Activated CD4-positive, CD25-positive, alpha-beta regulatory T cell treated with anti-CD3 and anti-CD28 coated beads, Interleukin-2, amount 50 U/mL, for 16 hours (primary cell): ENCODE measurements around the gene PIAS4.
A peak's percentile ranks its signal among the peaks of the same experiment; 100 is the strongest.

Experiments
- DNase-seq: peaks from one replicate; pipeline ENCODE4 v3.0.0-alpha.2; 2020; ENCODE audit warnings: low read depth, low spot score

PIAS4 gene

DNA sequence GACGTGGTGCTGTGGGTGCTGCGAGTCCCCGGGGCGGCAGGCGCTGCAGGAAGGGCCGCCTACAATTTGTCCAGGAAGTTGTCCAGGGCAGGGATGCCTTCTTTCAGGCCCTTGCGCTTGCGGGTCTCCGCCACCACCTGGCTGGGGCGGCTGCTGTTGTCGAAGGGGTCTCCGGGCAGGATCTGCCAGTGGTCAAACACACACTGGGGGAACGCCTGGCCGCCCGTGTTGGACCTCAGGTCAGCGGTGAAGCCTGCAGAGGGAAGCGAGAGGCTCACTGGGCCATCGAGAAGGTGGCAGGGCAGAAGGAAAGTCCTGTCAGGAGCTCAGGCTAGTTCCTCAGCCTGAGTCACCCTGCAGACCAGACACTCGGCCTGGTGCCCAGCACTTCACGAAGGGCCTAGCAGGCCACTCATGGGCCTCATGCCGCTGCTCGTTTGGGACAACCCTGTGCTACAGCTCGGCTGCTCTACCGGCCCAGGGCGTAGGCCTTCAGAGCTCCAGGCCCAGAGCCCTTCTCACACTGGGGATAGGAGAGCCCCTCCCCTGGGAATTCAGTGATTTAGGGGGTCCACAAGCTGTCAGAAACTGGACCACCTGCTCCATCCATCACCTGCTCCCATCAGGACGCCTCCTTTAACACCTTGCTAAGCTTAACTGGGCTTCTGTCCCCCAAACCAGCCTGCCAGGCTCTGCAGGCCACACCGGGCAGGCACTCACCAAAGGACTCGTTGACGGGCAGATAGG lies 30.9 kb upstream of the PIAS4 start:
- no peak for DNase-seq

DNA sequence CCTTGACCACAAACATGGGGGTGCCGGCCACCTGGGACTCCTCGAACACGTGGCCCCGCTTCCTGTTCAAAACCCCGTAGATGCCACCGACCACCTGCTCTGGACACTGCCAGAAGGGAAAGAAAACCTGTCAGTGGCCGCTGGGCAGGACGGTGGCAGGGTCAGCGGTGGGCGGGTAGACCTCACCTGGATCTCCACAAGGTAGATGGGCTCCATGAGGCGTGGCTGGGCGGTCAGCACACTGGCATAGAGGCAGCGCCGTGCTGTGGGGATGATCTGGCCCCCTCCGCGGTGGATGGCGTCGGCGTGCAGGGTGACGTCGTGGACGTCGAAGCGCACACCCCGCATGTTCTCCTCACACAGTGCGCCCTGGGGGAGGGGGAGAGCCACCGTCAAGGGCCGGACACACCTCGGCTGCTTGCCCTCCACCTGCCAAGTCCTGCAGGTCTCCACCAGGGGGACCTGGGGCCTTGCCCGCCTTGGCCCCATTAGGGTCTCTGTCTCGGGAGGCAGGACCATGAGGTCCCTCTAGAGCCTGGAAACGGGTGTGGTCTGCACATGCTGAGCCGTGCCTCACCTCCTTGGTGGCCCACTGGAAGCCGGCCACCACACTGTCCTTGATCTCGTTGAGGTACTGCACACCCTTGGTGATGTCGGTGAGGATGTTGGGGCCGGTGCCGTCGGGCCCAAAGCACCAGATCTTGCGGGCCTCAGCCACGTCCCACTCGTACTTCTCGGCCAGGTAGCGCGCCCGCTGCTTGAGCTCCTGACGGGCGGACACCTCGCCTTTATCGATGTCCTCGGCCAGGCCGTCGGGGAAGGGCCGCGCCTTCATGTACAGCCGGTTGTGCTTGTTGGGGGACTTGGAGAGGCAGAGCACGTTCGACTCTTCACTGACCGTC lies 30.0 kb upstream of the PIAS4 start:
- no peak for DNase-seq

DNA sequence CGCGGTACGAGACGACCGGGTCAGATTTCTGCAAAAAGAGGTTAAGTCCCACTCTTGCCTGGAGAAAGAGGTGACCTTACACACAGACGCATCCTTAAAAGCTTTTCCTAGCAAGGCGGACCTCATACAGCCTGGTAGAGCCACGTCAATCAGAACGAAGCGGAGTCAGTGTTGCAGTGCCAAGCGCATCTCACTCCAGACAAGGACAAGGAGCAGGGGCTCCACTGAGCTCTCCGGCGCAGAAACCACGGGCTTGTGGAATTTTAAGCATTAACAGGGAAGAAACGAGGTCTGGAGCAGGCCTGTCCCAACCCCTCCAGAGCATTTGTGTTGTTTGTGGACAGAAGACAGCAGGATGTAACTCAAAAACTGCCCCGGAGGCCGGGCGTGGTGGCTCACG lies 29.4 kb upstream of the PIAS4 start:
- no peak for DNase-seq

DNA sequence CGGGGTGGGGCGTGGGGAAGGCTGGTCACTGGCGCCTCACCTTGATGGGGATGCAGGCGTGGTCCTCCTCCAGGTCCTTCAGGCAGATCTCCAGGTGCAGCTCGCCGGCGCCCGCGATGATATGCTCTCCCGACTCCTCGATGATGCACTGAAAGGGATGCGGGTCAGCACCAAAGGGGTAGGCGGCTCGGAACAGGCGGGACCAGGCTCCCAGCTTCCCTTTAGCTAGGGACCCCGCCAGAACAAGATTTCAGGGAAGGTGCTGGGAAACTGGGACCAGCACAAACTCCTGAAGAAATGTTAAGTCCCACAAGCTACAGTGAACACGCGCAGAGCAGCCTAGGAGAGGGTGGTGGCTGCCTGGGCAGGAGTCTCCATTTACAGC lies 28.3 kb upstream of the PIAS4 start:
- DNase-seq: no peak

DNA sequence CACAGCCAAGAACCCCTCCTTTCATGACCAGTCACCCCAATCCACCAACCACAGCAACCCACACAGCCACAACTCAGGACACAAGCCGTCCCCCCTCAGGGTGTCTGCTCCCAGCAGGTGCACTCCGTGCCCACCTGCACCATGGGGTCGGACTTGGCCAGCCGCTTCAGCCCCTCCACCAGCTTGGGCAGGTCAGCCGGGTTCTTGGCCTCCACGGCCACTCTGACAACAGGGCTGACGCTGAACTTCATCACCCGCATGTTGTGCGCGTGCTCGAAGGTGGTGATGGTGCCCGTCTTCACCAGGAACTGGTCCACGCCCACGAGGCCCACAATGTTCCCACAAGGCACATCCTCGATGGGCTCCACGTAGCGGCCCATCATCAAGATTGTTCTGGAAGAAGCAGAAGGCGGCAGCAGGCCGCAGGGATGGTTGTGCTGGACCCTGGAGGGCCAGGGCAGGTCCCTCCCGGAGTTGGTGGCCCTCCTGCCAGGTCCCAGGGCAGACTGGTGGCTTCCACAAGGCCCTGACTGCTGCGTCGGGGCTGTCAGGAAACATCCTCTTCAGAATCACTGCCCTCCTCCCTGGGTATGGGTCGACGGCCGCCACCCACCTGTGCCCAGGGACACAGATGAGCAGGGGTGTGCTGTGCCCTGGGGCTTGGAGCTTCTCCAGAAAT lies 27.7 kb upstream of the PIAS4 start:
- no peak for DNase-seq

DNA sequence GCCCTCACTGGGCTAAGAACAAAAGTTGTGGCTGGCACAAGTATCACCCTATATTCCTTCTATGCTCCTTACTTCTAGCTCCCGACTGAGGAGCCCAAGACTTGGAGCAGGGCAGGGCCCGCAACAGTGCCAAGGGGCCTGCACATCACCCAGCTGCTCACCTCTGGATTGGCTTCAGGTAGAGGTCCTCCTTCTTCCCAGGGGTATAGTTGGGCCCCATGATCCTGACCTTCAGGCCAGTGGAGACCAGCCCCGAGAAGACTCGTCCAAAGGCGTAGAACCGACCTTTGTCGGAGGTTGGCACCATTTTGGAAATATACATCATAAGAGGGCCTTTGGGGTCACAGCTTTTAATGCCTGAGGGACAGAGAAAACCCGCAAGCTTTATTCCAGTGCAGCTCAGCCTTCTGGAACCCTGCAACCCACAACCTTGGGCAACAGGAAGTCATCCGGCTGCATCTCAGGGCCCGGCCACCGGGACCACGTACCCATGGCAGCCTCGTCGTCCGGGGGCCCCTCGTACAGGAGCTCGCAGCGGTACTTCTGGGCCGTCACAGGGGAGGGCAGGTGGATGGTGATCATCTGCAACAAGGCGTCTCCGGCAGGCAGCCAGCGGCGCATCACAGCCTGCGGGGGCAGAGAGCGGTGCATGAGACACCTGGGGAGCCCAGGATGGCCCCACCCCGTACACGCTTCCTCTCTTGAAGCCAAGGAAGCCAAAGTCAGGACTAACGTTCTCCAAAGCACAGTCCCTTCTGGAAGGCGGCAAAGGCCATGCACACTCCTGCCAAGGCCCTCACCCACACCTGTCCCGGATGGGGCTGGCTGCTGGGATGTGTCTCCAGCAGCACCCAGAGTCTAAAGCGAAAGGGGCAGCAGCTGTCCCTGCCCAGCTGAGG lies 26.9 kb upstream of the PIAS4 start:
- DNase-seq: no peak

DNA sequence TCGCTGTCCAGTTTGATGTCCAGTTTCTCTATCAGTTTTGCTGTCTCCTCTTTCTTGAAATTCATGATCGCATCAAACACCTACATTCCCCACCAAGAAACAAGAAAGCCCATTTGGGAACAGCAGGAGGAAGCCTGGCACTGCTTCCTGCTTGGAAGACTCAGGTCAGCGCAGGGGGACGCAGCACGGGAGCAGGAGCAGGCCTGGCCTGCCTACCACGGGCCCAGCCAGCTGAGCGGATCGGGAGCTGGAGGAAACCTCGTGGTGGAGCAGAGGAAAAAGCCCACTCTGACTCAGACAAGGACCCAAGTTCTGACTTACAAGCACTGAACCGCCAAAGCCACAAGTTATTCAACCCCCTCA lies 26.2 kb upstream of the PIAS4 start:
- no peak for DNase-seq

DNA sequence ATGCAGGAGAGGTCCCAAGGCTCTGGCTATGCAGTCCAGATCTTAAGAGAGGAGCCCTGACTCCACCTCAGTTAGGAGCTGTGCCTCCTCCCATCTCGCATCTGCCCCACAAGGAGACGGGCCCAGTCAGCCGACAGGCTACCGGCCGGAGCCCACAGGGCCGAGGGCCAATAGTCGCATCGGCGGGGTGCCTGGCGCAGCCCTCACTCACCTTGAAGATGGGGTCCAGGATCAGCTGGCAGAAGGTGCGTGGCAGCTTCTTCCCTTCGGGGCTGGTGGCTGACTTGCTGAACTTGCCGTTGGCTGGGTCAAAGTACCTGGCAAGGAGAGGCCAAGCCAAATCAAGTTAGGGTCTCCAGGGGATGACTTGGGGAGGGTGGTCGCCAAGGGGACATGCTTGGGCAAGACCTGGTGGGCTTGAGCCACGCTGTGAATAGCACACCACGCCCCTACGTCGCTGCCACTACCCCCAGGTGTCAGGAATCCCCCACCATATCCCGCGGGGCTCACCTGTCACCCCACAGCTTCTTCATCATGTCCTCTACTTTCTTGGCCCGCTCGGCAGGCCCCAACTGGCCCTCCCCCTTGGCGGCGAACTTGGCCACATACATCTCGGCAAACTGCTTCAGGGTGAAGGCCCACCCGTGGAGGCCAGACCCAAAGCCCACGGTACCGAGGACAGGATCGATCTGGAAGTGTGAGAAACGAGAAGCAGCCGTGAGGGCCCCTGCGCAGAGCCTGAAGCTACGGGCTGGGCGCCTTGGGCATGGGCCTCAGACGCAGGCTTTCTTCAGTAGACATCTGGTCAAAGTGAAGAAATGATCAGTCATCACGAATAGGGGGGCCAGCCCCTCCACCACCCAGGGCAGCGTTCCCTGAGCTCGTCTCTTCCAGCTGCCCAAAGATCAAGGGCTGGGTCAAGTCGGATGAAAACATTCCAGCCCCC lies 25.5 kb upstream of the PIAS4 start:
- no peak for DNase-seq

DNA sequence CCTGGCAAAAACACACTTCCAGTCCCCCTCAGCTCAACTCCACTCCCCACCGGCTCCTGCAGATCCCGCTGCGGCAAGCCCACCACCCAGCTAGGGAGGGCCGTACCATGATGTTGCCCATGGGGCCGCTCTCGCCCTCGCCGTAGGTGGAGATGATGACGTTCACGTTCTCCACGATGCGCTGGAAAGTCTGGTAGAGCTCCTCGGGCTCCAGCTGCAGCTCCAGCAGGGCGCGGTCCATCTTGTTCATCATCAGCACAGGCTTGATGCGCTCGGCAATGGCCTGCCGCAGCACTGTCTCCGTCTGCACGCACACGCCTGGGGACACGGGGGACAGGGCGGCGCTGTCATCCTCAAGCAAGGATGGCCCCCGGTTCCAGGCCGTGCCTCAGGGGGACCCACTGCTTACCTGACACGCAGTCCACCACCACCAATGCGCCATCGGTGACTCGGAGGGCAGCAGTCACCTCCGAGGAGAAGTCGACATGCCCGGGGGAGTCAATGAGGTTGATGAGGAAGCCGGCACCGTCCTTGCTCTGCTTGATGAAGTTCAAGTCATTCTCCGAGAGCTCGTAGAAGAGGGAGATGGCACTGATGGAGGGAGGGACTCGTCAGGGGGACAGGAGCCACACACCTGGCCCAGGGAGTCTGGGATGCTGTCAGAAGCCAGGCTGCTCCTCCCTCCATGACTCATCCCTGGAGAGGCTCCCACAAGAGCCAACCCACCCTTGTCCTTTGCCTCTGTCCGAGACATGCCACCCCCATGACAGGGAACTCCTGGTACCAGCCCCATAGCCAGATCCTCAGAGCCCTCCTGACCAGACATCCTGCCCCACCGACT lies 24.6 kb upstream of the PIAS4 start:
- DNase-seq: no peak

DNA sequence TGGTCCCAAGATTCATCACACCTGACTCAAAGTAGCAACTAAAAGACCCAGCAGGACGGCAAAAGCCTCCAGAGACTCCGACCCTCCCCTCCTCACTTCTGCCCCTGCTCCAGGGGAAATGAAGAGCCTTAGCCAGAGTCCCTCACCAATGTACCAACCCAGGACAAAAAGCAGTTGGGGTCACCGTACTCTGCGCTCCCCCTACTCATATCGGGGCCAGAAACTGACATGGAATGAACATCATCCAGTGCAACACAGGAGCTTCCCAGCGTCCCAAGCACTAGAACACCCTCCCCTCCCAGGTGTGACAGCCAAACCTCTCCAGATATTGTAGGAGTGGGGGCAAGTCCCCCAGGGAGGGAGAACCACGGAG lies 24.0 kb upstream of the PIAS4 start:
- DNase-seq: no peak

DNA sequence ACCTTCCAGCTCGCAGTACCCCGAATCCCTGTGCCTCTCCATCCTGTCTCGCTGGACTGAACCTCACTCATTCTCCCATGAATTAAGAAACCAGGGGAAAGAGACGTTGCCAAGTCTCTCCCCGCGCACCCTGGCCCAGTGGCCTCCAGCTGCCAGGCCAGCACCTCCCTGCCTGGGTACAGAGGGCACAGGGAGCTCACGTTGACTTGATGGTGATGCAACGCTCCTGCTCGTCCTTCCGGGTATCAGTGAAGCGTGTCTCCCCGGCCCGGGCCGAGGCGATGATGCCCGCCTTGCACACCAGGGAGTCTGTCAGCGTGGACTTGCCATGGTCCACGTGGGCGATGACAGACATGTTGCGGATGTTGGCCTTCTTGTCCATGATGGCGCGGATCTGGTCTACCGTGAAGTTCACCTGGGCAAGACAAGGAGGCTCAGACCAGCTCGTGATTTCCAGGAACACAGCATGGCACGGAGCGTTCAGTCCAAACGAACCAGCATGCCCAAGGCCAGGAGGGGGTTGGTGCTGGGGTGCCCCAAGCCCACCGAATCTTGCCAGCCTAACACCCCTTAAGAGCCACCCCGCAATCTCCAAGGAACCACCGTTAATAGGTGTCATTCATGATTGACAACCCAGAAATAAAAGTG lies 23.5 kb upstream of the PIAS4 start:
- DNase-seq: no peak

DNA sequence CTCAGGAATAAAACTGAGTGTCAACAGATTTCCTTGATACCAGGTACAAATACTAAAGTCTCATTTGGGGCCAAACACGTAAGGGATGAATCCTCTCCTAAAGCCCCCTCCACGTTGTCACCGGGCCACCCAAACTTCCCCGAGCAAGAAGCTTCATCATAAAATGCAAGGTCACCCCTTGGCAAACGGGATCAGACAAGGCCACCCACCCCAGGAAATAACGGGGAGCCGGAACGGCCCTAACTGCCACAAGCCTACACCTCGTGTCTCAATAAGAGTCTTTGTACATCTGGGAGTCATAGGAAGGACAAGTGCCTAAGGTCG lies 23.0 kb upstream of the PIAS4 start:
- DNase-seq: no peak

DNA sequence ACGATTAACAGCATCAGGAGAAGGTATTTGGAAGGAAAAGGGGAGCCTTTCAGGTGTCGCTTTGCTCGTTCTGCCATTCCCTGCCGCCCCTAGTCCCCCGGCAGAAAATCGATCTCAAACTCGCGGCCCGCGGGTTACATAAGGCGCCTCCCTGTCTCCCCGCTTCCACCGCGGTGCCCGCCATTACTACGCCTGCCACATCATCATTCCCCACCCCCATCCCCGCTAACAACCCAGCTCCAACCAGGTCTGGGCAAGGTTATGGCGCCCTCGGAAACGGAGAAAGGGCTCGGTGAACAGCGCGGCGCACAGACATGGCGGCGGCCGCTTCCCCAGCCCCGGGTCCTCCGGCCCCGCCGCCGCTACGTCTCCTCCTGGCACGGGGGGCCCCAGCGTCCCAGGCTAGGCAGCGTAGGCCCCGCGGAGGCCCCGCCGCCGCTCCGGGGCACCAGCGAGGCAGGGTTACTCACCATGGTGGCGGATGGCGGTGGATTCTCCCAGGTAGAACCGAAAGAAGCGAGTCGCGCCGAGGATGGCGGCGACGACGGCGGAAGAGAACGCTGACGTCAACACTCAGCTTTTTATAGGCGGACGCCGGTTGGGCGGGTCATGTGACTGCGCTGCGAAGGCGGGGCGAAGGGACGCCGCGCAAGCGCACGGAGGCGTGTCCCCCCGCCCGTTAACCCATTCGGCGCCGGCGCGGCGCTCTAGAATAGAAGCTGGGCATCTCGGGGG lies 22.5 kb upstream of the PIAS4 start, which contains the start of gene EEF2:
Gene EEF2, minus strand, starts transcription at position 556 of the 735 bp plus-strand sequence. Its CDS starts 83 bp downstream, at position 473.
- peak; percentile 87 for DNase-seq

DNA sequence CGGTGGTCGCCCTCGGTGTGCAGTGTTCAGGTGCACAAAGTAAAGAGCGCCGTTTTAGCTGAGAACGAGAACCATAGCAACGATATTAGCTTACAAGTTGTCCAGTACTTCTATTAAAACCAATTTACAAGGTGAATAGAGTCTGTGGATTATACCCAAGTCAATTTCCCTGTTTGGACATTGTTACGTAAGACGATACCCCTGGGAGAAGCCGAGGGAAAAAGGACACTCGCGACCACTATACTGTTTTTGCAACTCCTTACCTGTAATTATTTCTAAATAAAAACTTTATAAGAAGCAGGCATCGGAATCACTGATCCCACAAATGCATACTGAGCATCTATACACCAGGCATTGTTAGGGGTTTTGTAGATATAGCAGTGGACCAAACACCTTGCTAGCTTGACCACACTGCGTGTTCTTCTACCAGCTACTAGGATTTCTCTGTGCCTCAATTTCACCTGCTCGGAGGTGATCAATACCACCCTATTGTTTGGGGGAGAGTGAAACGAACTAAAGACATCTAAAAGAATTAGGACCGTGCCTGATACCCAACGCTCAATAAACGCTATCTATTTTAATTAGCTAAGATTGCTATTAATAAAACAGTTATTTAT lies 21.8 kb upstream of the PIAS4 start:
- DNase-seq: no peak

DNA sequence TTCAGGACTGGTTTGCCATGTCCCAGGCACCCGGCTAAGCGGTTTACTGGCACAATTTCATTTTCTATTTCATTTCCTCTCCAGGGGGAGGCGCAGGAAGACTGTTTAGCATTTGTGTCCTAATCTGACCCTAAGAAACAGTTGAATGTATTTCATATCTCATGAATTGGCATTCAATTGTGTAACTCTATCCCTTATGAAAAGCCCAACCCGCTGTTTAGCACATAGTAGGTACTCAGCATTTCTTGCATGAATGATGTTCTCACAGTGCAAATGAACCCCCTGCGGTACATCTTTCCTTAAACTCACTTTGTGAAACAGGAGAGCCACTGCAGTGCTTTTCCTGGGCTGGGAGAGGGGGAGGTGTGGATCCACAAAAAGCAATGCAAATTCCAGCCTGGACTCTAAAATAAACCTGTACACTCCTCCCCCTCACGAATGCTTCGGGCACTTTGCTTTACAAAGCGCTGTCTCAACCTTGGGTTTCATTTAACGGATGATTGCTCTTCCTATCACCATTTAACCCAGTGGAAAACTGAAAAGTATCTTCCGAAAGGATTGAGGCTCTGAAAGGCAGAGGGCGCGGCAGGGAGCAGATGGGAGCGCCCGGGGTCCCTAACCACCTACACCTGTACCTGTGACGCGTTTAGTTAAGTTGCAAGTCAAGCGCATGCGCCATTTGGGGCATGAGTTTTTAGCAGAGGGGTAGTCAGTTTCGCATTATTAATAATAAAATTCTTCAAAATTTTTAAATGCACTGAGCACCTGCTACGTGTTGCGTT lies 21.1 kb upstream of the PIAS4 start:
- DNase-seq: peak; percentile 47

DNA sequence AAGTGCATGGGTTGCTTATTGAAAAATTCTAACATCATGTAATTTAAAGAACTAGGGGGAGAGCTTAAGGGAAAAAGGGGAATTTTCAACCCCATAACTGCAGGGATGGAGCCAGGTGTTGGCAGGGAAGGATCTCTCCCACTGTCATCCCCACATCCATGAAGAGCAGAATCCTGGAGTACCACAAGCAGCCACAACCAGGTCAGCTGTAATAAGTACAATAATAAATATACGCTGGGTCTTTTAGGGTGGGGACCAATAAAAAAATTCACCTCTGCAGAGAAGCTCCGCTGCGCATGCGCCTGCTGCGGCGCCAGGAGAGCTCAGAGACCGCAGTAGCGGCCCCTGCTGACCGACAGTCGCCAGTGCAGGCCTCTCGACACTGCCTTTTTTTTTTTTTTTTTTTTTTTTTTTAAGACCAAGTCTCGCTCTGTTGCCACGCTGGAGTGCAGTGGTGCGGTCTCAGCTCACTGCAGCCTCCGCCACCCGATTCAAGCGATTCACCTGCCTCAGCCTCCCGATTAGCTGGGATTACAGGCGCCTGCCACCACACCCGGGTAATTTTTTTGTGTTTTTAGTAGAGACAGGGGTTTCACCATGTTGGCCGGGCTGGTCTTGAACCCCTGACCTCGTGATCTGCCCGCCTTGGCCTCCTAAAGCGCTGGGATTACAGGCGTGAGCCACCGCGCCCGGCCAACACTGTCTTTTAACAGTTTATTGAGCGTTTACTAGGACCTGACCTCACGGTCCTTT lies 19.7 kb upstream of the PIAS4 start:
- DNase-seq: peak; percentile 73

DNA sequence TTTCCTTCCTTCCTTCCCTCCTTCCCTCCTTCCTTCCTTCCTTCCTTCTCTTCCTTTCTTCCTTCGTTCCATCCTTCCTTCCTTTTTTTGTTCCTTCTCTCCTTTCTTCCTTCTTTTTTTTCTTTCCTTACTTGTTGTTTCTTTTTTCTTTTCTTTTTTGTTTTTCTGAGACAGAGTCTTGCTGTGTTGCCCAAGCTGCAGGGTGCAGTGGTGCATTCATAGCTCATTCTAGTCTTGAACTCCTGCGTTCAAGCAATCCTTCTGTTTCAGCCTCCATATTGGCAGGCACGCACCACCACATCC lies 16.8 kb upstream of the PIAS4 start:
- DNase-seq: no peak
